ENCODE measurements around the gene DIDO1.
"Not testable (repeated sequence)": the region's sequence is repeated elsewhere in the genome, so short reads cannot be mapped to it uniquely, and the experiment has no call there.

Gene DIDO1

DNA sequence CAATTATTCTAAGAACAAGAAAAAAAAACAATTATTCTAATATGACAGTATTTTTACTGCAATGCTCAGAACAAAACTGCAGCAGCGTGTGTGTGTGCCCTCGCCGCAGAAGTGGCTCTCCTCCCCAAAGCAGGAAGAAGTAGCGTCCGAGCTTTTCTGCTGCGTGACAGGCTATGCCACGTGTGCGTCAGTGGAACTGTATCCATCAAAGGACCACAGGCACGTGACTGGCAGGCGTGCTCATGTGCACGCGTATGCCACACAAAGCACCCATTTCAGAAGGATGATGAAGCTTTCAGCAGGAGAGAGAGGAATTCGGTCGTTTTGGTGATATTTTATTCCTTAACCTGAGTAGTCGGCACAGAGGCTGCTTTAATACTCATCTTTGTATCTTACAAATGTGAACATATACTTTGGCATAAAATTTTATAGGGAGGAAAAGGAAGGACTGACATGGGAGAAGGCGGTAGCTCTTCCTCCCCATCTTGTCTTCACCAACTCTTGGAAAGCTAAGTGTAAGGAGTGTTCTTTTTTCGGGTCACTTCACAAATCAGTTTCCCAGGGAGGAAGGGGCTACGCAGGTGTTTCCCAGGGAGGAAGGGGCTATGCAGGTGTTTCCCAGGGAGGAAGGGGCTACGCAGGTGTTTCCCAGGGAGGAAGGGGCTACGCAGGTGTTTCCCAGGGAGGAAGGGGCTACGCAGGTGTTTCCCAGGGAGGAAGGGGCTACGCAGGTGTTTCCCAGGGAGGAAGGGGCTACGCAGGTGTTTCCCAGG is 68.1 kb downstream of the DIDO1 start:
- WGBS, 2 experiments (ENCODE audit: insufficient coverage in 2 of 2), result 97 to 98% methylated on average over 12 to 13 of the region's 23 CpGs

DNA sequence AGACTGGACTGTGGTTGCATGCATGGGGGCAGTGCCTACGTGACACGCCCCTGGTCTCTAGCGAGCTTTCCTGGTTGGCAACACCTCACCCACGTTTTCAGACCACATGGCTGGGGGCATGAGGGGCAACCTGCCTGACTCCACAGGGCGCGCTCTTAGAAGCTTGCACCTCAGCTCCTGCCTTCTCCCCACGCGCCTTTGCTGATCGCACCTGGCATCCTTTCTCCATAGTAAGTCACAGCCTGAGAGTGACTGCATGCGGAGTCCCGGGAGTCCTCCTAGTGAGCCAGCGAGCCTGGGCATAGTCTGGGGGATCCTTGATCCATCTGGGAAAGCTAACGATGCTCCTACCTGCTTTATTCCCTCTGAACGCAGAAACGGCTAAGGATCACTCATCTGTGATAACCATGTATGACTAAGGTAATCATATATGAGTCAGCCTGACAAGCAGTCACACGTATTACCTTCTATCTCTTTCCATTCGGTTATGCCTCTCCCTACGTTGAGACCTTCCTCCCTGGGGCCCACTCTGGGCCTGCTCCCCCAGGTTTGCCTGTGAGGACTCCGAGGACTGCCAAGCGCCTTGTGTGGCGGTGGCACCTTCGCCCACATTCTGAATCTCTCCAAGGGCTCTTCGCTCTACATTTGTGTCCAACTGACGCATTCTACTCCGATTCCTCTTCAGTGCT is 69.2 kb downstream of the DIDO1 start:
- no peaks in the 10 kb centered on the region for H3K9me3 ChIP-seq (ENCODE audit: control insufficient read depth, low read length)
- H3K4me1 ChIP-seq (ENCODE audit: control insufficient read depth, insufficient read depth, low read length, poor library complexity, severe bottlenecking), result peaks cover 4% of the 10 kb centered on the region
- 95 to 96% methylated on average over 24 to 25 of the region's 25 CpGs for WGBS, 2 experiments (ENCODE audit: insufficient coverage in 2 of 2)
- no peak overlapping the region for H3K4me3 ChIP-seq (ENCODE audit: extremely low read depth, insufficient read depth, low read length, poor library complexity, severe bottlenecking)
- H3K36me3 ChIP-seq (ENCODE audit: control insufficient read depth, insufficient read depth, low read length), result peaks cover 54% of the 10 kb centered on the region
- no peak overlapping the region for H3K27ac ChIP-seq (ENCODE audit: low read depth, low read length, severe bottlenecking)

More for the DNA sequence above, 68.1 kb downstream of the DIDO1 start:
- Histone ChIP-seq H3K27ac (ENCODE audit: low read depth, low read length, severe bottlenecking) (no peak overlapping the region), H3K9me3 (ENCODE audit: control insufficient read depth, low read length) (no peaks in the 10 kb centered on the region), H3K4me1 (ENCODE audit: control insufficient read depth, insufficient read depth, low read length, poor library complexity, severe bottlenecking) (peaks cover 4% of the 10 kb centered on the region), H3K4me3 (ENCODE audit: extremely low read depth, insufficient read depth, low read length, poor library complexity, severe bottlenecking) (no peak overlapping the region), H3K36me3 (ENCODE audit: control insufficient read depth, insufficient read depth, low read length) (peaks cover 45% of the 10 kb centered on the region)

GRCh38 chr20:62855120-62855519 is 71.2 kb downstream of the DIDO1 start:
- 95% methylated on average over 2 to 3 of the region's 5 CpGs for WGBS, 2 experiments (ENCODE audit: insufficient coverage in 2 of 2)
- Histone ChIP-seq H3K27ac (ENCODE audit: low read depth, low read length, severe bottlenecking) (no peak overlapping the region), H3K36me3 (ENCODE audit: control insufficient read depth, insufficient read depth, low read length) (peaks cover 67% of the 10 kb centered on the region), H3K9me3 (ENCODE audit: control insufficient read depth, low read length) (no peaks in the 10 kb centered on the region), H3K4me3 (ENCODE audit: extremely low read depth, insufficient read depth, low read length, poor library complexity, severe bottlenecking) (no peak overlapping the region), H3K4me1 (ENCODE audit: control insufficient read depth, insufficient read depth, low read length, poor library complexity, severe bottlenecking) (no peaks in the 10 kb centered on the region)

DNA sequence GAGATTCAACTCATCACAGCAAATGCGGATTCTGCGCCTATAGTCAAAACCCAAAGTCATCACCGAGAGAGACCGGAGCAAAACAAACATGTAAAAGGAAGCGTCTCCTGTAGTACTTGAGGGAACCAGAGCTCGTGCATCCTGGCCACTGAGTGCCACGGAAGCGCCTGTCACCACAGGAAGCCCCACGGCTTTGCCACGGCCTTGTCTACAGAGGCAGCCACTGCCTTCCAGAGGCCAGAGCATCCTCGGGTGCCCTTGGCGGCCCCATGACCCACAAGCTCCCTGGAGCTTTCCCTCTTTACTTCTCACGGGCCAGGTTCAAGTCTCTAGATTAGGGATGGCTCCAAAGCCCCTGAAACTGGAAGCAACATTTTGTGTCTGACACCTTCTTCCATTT is 72.2 kb downstream of the DIDO1 start:
- Histone ChIP-seq H3K4me3 (ENCODE audit: extremely low read depth, insufficient read depth, low read length, poor library complexity, severe bottlenecking) (no peak overlapping the region), H3K36me3 (ENCODE audit: control insufficient read depth, insufficient read depth, low read length) (peaks cover 73% of the 10 kb centered on the region), H3K4me1 (ENCODE audit: control insufficient read depth, insufficient read depth, low read length, poor library complexity, severe bottlenecking) (no peaks in the 10 kb centered on the region), H3K27ac (ENCODE audit: low read depth, low read length, severe bottlenecking) (no peak overlapping the region), H3K9me3 (ENCODE audit: control insufficient read depth, low read length) (no peaks in the 10 kb centered on the region)
- WGBS, 2 experiments (ENCODE audit: insufficient coverage in 2 of 2), result 95 to 98% methylated on average over 11 to 13 of the region's 13 CpGs

- H3K4me1 ChIP-seq (ENCODE audit: control insufficient read depth, insufficient read depth, low read length, poor library complexity, severe bottlenecking); H3K4me3 ChIP-seq (ENCODE audit: extremely low read depth, insufficient read depth, low read length, poor library complexity, severe bottlenecking); H3K9me3 ChIP-seq (ENCODE audit: control insufficient read depth, low read length); H3K27ac ChIP-seq (ENCODE audit: low read depth, low read length, severe bottlenecking): not testable (repeated sequence)
- H3K36me3 ChIP-seq (ENCODE audit: control insufficient read depth, insufficient read depth, low read length), result peaks cover 73% of the 10 kb centered on the region
- 94 to 97% methylated on average over 2 of the region's 6 CpGs for WGBS, 2 experiments (ENCODE audit: insufficient coverage in 2 of 2)
Measured at GRCh38 chr20:62853304-62853703, 73.0 kb downstream of the DIDO1 start.

- 86 to 95% methylated on average over 12 of the region's 12 CpGs for WGBS, 2 experiments (ENCODE audit: insufficient coverage in 2 of 2)
- Histone ChIP-seq H3K36me3 (ENCODE audit: control insufficient read depth, insufficient read depth, low read length) (peaks cover 70% of the 10 kb centered on the region), H3K4me1 (ENCODE audit: control insufficient read depth, insufficient read depth, low read length, poor library complexity, severe bottlenecking) (no peaks in the 10 kb centered on the region), H3K9me3 (ENCODE audit: control insufficient read depth, low read length) (no peaks in the 10 kb centered on the region), H3K27ac (ENCODE audit: low read depth, low read length, severe bottlenecking) (no peak overlapping the region), H3K4me3 (ENCODE audit: extremely low read depth, insufficient read depth, low read length, poor library complexity, severe bottlenecking) (no peak overlapping the region)
Measured at GRCh38 chr20:62852841-62853240, 73.5 kb downstream of the DIDO1 start.

GRCh38 chr20:62852196-62852595 is 74.1 kb downstream of the DIDO1 start:
- Histone ChIP-seq H3K27ac (ENCODE audit: low read depth, low read length, severe bottlenecking) (no peak overlapping the region), H3K36me3 (ENCODE audit: control insufficient read depth, insufficient read depth, low read length) (peaks cover 67% of the 10 kb centered on the region), H3K9me3 (ENCODE audit: control insufficient read depth, low read length) (no peaks in the 10 kb centered on the region), H3K4me3 (ENCODE audit: extremely low read depth, insufficient read depth, low read length, poor library complexity, severe bottlenecking) (no peak overlapping the region), H3K4me1 (ENCODE audit: control insufficient read depth, insufficient read depth, low read length, poor library complexity, severe bottlenecking) (no peaks in the 10 kb centered on the region)
- 96 to 99% methylated on average over 8 of the region's 8 CpGs for WGBS, 2 experiments (ENCODE audit: insufficient coverage in 2 of 2)

- Histone ChIP-seq H3K9me3 (ENCODE audit: control insufficient read depth, low read length) (no peaks in the 10 kb centered on the region), H3K4me1 (ENCODE audit: control insufficient read depth, insufficient read depth, low read length, poor library complexity, severe bottlenecking) (no peaks in the 10 kb centered on the region), H3K36me3 (ENCODE audit: control insufficient read depth, insufficient read depth, low read length) (peaks cover 59% of the 10 kb centered on the region), H3K27ac (ENCODE audit: low read depth, low read length, severe bottlenecking) (no peak overlapping the region), H3K4me3 (ENCODE audit: extremely low read depth, insufficient read depth, low read length, poor library complexity, severe bottlenecking) (no peak overlapping the region)
- 94 to 96% methylated on average over 12 to 22 of the region's 22 CpGs for WGBS, 2 experiments (ENCODE audit: insufficient coverage in 2 of 2)
Measured at GRCh38 chr20:62850333-62850974, 75.9 kb downstream of the DIDO1 start.

DNA sequence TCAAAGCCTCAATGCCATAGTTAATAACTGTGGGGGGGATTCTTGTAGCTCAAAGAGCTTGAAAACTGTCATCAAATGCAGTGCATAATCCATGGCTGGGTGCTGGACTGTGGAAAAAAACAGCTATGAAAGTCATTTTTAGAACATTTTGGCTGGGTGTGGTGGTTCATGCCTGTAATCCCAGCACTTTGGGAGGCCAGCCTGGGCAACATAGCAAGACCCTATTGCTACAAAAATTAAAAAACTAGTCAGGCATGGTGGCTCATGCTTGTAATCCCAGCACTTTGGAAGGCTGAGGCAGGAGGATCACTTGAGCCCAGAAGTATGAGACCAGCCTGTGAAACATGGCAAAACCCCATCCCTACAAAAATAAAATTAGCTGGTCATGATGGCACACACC is 76.9 kb downstream of the DIDO1 start:
- no peaks in the 10 kb centered on the region for H3K9me3 ChIP-seq (ENCODE audit: control insufficient read depth, low read length)
- peaks cover 51% of the 10 kb centered on the region for H3K36me3 ChIP-seq (ENCODE audit: control insufficient read depth, insufficient read depth, low read length)
- H3K27ac ChIP-seq (ENCODE audit: low read depth, low read length, severe bottlenecking), result no peak overlapping the region
- no peaks in the 10 kb centered on the region for H3K4me1 ChIP-seq (ENCODE audit: control insufficient read depth, insufficient read depth, low read length, poor library complexity, severe bottlenecking)
- no peak overlapping the region for H3K4me3 ChIP-seq (ENCODE audit: extremely low read depth, insufficient read depth, low read length, poor library complexity, severe bottlenecking)

DNA sequence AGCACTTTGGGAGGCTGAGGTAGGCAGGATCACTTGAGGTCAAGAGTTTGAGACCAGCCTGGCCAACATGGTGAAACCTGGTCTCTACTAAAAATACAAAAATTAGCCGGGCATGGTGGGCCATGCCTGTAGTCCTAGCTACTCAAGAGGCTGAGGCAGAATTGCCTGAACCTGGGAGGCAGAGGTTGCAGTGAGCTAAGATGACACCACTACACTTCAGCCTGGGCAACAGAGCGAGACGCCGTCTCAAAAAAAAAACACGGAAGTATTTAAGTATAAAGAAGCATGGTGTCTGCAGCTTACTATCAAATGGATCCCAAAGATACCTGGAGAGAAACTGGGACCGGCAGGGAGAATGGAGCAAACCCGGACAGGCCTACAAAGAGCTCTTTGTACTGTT is 77.4 kb downstream of the DIDO1 start:
- H3K36me3 ChIP-seq (ENCODE audit: control insufficient read depth, insufficient read depth, low read length), result peaks cover 46% of the 10 kb centered on the region
- not testable (repeated sequence) for H3K4me3 ChIP-seq (ENCODE audit: extremely low read depth, insufficient read depth, low read length, poor library complexity, severe bottlenecking); H3K4me1 ChIP-seq (ENCODE audit: control insufficient read depth, insufficient read depth, low read length, poor library complexity, severe bottlenecking); H3K9me3 ChIP-seq (ENCODE audit: control insufficient read depth, low read length); H3K27ac ChIP-seq (ENCODE audit: low read depth, low read length, severe bottlenecking)
- WGBS, 2 experiments (ENCODE audit: insufficient coverage in 2 of 2), result 93 to 100% methylated on average over 1 to 3 of the region's 7 CpGs

Data from mesodermal cell (in vitro differentiated cells).